ENCODE measurements around the gene FBRS. TPM values are rescaled to one million over a fixed set of nuclear protein-coding genes. Genes with fewer than 3 reads are reported as not detected.
"Not testable (repeated sequence)": the region's sequence is repeated elsewhere in the genome, so short reads cannot be mapped to it uniquely, and the experiment has no call there.

FBRS gene
- total RNA-seq, 6 donors from 2014 or later, result 38.0 to 150 (median 70.4) TPM

- no peak for DNase-seq
- no peaks in the 10 kb centered on the region for H3K27me3 ChIP-seq
- no peak overlapping the region for H3K4me3 ChIP-seq
- peaks cover 44 to 60% (median 56%) of the 10 kb centered on the region in 4 donors for H3K36me3 ChIP-seq
- no peaks in the 10 kb centered on the region for H3K9me3 ChIP-seq
- no peak for ATAC-seq (ENCODE audit: low FRiP score in 2 of 2)
- 85 to 89% methylated on average over 5 of the region's 5 CpGs for WGBS, 2 donors
- peaks cover 15 to 28% (median 25%) of the 10 kb centered on the region in 4 donors for H3K4me1 ChIP-seq
- no peak for TF ChIP-seq EP300 (IDR thresholded peaks at IDR 0.05)
- TF ChIP-seq POLR2A (IDR thresholded peaks at IDR 0.05), result no peak
- TF ChIP-seq POLR2AphosphoS5 (IDR thresholded peaks at IDR 0.05), result no peak
- H3K27ac ChIP-seq, result no peak overlapping the region
Observed at GRCh38 chr16:30700971-30701370, 42.7 kb downstream of the FBRS start.

GRCh38 chr16:30703071-30703470, 44.8 kb downstream of the FBRS start:
- H3K27me3 ChIP-seq, result not testable (repeated sequence)

GRCh38 chr16:30703971-30704370, 45.7 kb downstream of the FBRS start:
- WGBS, 2 donors, result 93 to 97% methylated on average over 10 of the region's 10 CpGs
- no peak overlapping the region for H3K27ac ChIP-seq
- H3K36me3 ChIP-seq, result peaks cover 70 to 90% (median 85%) of the 10 kb centered on the region in 4 donors
- ATAC-seq (ENCODE audit: low FRiP score in 2 of 2), result no peak
- no peaks in the 10 kb centered on the region for H3K9me3 ChIP-seq
- no peak overlapping the region for H3K4me3 ChIP-seq
- TF ChIP-seq POLR2AphosphoS5 (IDR thresholded peaks at IDR 0.05) (no peak), CTCF (IDR thresholded peaks at IDR 0.05) (no peak), POLR2A (IDR thresholded peaks at IDR 0.05) (no peak), EP300 (IDR thresholded peaks at IDR 0.05) (no peak)
- peaks cover 15 to 20% (median 19%) of the 10 kb centered on the region in 4 donors for H3K4me1 ChIP-seq
- no peaks in the 10 kb centered on the region for H3K27me3 ChIP-seq
- DNase-seq, result no peak

More at GRCh38 chr16:30703071-30703470, 44.8 kb downstream of the FBRS start:
- peaks cover 63 to 81% (median 76%) of the 10 kb centered on the region in 4 donors for H3K36me3 ChIP-seq
- H3K4me3 ChIP-seq; H3K27ac ChIP-seq; ATAC-seq (ENCODE audit: low FRiP score in 2 of 2); H3K9me3 ChIP-seq; DNase-seq: not testable (repeated sequence)
- peaks cover 15 to 20% (median 19%) of the 10 kb centered on the region in 4 donors for H3K4me1 ChIP-seq
- WGBS, 2 donors, result 95 to 96% methylated on average over 12 of the region's 12 CpGs

- H3K4me1 ChIP-seq, result peaks cover 0 to under 1% (median 0%) of the 10 kb centered on the region in 4 donors
- H3K36me3 ChIP-seq, result peaks cover 83 to 98% (median 97%) of the 10 kb centered on the region in 4 donors
- H3K9me3 ChIP-seq, result no peaks in the 10 kb centered on the region
- no peak for DNase-seq
- no peak overlapping the region for H3K27ac ChIP-seq
- no peak overlapping the region for H3K4me3 ChIP-seq
- H3K27me3 ChIP-seq, result no peaks in the 10 kb centered on the region
- TF ChIP-seq POLR2A (IDR thresholded peaks at IDR 0.05), result no peak
- no peak for TF ChIP-seq POLR2AphosphoS5 (IDR thresholded peaks at IDR 0.05)
- TF ChIP-seq EP300 (IDR thresholded peaks at IDR 0.05), result no peak
- TF ChIP-seq CTCF (IDR thresholded peaks at IDR 0.05), result no peak
- WGBS, 2 donors, result 88 to 93% methylated on average over 6 of the region's 6 CpGs
- ATAC-seq (ENCODE audit: low FRiP score in 2 of 2), result no peak
Observed at GRCh38 chr16:30706046-30706445, 47.8 kb downstream of the FBRS start.

GRCh38 chr16:30710971-30711370, 52.7 kb downstream of the FBRS start:
- Histone ChIP-seq H3K4me3 (no peak overlapping the region), H3K4me1 (peaks cover 3 to 14% (median 6%) of the 10 kb centered on the region in 4 donors), H3K36me3 (peaks cover 64 to 100% (median 94%) of the 10 kb centered on the region in 4 donors), H3K9me3 (no peaks in the 10 kb centered on the region), H3K27ac (no peak overlapping the region), H3K27me3 (no peaks in the 10 kb centered on the region)
- DNase-seq (no peak), ATAC-seq (ENCODE audit: low FRiP score in 2 of 2) (no peak)
- WGBS, 2 donors, result 97% methylated on average over 4 of the region's 4 CpGs
- TF ChIP-seq POLR2AphosphoS5 (IDR thresholded peaks at IDR 0.05) (no peak), EP300 (IDR thresholded peaks at IDR 0.05) (no peak), POLR2A (IDR thresholded peaks at IDR 0.05) (no peak), CTCF (IDR thresholded peaks at IDR 0.05) (no peak)

- Histone ChIP-seq H3K27ac (no peak overlapping the region), H3K36me3 (peaks cover 64 to 100% (median 94%) of the 10 kb centered on the region in 4 donors), H3K4me3 (no peak overlapping the region), H3K9me3 (no peaks in the 10 kb centered on the region), H3K4me1 (peaks cover 3 to 16% (median 11%) of the 10 kb centered on the region in 4 donors), H3K27me3 (no peaks in the 10 kb centered on the region)
- ATAC-seq (ENCODE audit: low FRiP score in 2 of 2) (no peak), DNase-seq (no peak)
- TF ChIP-seq POLR2AphosphoS5 (IDR thresholded peaks at IDR 0.05), result no peak
- TF ChIP-seq EP300 (IDR thresholded peaks at IDR 0.05), result no peak
- TF ChIP-seq CTCF (IDR thresholded peaks at IDR 0.05), result no peak
- no peak for TF ChIP-seq POLR2A (IDR thresholded peaks at IDR 0.05)
- 88 to 93% methylated on average over 1 of the region's 1 CpG for WGBS, 2 donors
Observed at GRCh38 chr16:30711712-30712111, 53.5 kb downstream of the FBRS start.
